ENCODE data around the gene EPB41L3. TPM values are rescaled to one million over a fixed set of nuclear protein-coding genes. Genes with fewer than 3 reads are reported as not detected.

Gene EPB41L3
- total and polyA plus RNA-seq, 10 of the 15 experiments (the other 5 are each of a cell fraction or from before 2014, with no cell fraction given) = 0.11 to 0.69 (median 0.23) TPM; not detected in 6

GRCh38 chr18:5582849-5583681 lies 39.3 kb upstream of the EPB41L3 start:
- H3K27ac ChIP-seq (ENCODE audit: control insufficient read depth, insufficient read depth) = no peak overlapping the region
- no TSS peak for BruUV-seq (replicated peaks)
- POLR2A ChIA-PET = no interaction called here
- SMC1A ChIA-PET (ENCODE audit: uncharacterized antibody, unreplicated experiment) = interaction anchor here (1.3 kb wide), 1 partner anchor 32 kb away, joined by 4 read pairs; no protein-coding TSS in a partner anchor
- no peaks in the 10 kb centered on the region for H3K36me3 ChIP-seq (ENCODE audit: control insufficient read depth in 2 of 2, insufficient read depth in 2 of 2, low read length in 1 of 2)
- no peaks in the 10 kb centered on the region for H3K27me3 ChIP-seq (replicated peaks in 1 of 2; ENCODE audit: control insufficient read depth in 2 of 2, insufficient read depth in 2 of 2, low read length in 1 of 2)
- ATAC-seq = no peak
- H3K9me3 ChIP-seq (replicated peaks; ENCODE audit: control insufficient read depth, insufficient read depth, low read length) = no peaks in the 10 kb centered on the region
- RAD21 ChIA-PET (ENCODE audit: unreplicated experiment) = no interaction called here
- H3K4me2 ChIP-seq (ENCODE audit: control insufficient read depth, insufficient read depth) = no peak overlapping the region
- H3K4me3 ChIP-seq = no peak overlapping the region
- intact Hi-C loops (cut with micrococcal nuclease; ENCODE audit: unreplicated experiment) = no loop called here
- in situ Hi-C loops (cut with MboI) = no loop called here
- no peak overlapping the region for H3K9ac ChIP-seq (ENCODE audit: control insufficient read depth, insufficient read depth, low read length)
- no peaks in the 10 kb centered on the region for H3K79me2 ChIP-seq (ENCODE audit: control insufficient read depth, insufficient read depth, low read length)
- no peaks in the 10 kb centered on the region for H3K4me1 ChIP-seq (ENCODE audit: control insufficient read depth, insufficient read depth, low read length)
- 45% methylated on average over 10 of the region's 10 CpGs for WGBS (ENCODE audit: insufficient coverage, insufficient replicate concordance, low lambda C conversion rate, missing lambda C conversion rate)
- TF ChIP-seq PAX5 (IDR thresholded peaks at IDR 0.05; ENCODE audit: borderline replicate concordance, low read depth, low read length) (no peak), SUPT20H (IDR thresholded peaks at IDR 0.05; ENCODE audit: borderline replicate concordance, control insufficient read depth, low read depth, low read length) (no peak), NFYA (IDR thresholded peaks at IDR 0.05; ENCODE audit: borderline replicate concordance, low read depth, low read length) (no peak), USF2 (IDR thresholded peaks at IDR 0.05; ENCODE audit: borderline replicate concordance, low read depth, low read length) (no peak), CREM (IDR thresholded peaks at IDR 0.05; ENCODE audit: low read depth) (no peak), SMAD1 (IDR thresholded peaks at IDR 0.05; ENCODE audit: low read depth, partially characterized antibody) (no peak), RUNX3 (IDR thresholded peaks at IDR 0.05; ENCODE audit: low read length) (no peak), ZSCAN29 (IDR thresholded peaks at IDR 0.05) (no peak), PBX3 (IDR thresholded peaks at IDR 0.05; ENCODE audit: insufficient replicate concordance, low read depth, low read length) (no peak), NKRF (conservative IDR thresholded peaks at IDR 0.05) (no peak), SP1 (IDR thresholded peaks at IDR 0.05; ENCODE audit: low read depth, low read length) (no peak), MTA2 (IDR thresholded peaks at IDR 0.05; ENCODE audit: low read depth) (no peak)
- H4K20me1 ChIP-seq (ENCODE audit: control insufficient read depth, insufficient read depth) = no peaks in the 10 kb centered on the region
- CTCF ChIA-PET = no interaction called here
- no peak for FAIRE-seq
- no peak overlapping the region for H2AFZ ChIP-seq (ENCODE audit: control insufficient read depth, low read depth, low read length)
- no peak for DNase-seq (ENCODE audit: low read depth, low spot score)

Measured in GM12878 (cell line).